ENCODE data around the gene PODXL2.
"Not testable (repeated sequence)": the region's sequence is repeated elsewhere in the genome, so short reads cannot be mapped to it uniquely, and the experiment has no call there.

Gene PODXL2

DNA sequence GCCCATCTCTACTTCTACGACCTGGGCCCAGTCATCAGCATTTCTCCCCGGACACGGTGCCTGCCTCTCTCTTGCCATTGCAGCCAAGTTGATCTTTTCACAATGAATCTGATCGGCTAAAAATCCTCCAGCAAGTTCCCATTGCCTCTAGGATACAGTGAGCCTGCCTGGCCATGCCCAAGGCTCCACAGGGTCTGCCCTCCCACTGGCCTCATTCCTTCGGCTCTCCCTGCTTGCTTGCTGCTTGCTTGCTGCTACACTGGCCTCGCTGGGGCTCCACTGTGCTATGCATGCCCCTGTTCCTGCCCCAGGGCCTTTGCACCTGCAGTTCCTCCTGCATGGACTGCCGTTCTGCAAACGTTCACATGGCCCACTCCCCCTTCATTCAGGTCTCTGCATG lies 45.8 kb downstream of the PODXL2 start:
- DNase-seq (ENCODE audit: low spot score) = no peak

DNA sequence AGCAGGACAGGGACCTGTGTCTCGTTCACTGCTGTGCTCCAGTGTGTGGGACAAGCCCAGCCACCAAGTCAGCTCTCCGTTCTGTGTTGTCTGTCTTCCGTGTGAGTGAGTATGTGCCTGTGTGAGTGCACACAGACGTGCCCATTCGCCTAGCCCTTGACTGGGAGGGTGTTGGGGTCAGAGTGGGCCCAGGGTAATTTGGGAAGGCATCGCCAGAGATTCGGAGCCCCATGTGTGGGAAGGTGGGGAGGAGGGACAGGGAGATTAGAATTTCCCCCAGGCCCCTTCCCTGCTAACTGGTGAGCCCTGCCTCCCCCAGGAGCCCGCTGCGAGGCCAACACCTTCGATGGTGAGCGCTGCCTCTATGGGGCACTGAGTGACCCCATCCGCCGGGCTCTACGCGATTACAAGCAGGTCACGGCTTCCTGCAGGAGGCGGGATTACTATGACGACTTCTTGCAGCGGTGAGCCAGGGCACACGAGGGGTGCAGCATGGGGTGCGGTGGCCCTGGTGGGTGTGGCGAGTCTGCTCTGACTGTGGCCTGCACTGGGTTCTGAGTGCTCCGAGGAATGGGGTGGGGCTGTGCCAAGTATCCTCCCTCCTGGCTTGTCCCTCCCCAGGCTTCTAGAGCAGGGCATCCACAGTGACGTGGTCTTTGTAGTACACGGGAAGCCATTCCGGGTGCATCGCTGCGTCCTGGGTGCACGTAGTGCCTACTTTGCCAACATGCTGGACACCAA lies 46.8 kb downstream of the PODXL2 start:
- no peak for DNase-seq (ENCODE audit: low spot score)

- DNase-seq (ENCODE audit: low spot score) = no peak
Measured at GRCh38 chr3:127676456-127676855, 47.5 kb downstream of the PODXL2 start.

- DNase-seq (ENCODE audit: low spot score) = no peak
Measured at GRCh38 chr3:127676921-127677351, 48.0 kb downstream of the PODXL2 start.

- no peak for DNase-seq (ENCODE audit: low spot score)
Measured at GRCh38 chr3:127677541-127678314, 48.7 kb downstream of the PODXL2 start.

- DNase-seq (ENCODE audit: low spot score) = no peak
Measured at GRCh38 chr3:127678315-127678599, 49.3 kb downstream of the PODXL2 start.

GRCh38 chr3:127678611-127679533 lies 49.9 kb downstream of the PODXL2 start:
- DNase-seq (ENCODE audit: low spot score) = no peak

- DNase-seq (ENCODE audit: low spot score) = no peak
Measured at GRCh38 chr3:127679534-127680145, 50.7 kb downstream of the PODXL2 start.

- DNase-seq (ENCODE audit: low spot score) = no peak
Measured at GRCh38 chr3:127680146-127680661, 51.2 kb downstream of the PODXL2 start.

- DNase-seq (ENCODE audit: low spot score) = no peak
Measured at GRCh38 chr3:127680798-127681221, 51.8 kb downstream of the PODXL2 start.

DNA sequence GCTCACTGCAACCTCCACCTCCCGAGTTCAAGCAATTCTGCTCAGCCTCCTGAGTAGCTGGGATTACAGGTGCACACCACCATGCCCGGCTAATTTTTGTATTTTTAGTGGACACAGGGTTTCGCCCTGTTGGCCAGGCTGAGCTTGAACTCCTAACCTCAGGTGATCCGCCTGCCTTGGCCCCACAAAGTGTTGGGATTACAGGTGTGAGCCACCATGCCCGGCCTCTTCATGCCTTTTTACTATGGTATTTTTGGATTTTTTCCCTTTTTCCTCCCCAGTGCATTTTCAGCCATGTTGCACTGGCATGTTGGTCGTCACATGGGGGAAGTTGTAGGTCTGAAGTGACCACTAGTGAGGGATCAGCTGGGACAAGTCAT lies 53.2 kb downstream of the PODXL2 start:
- not testable (repeated sequence) for DNase-seq (ENCODE audit: low spot score)

DNA sequence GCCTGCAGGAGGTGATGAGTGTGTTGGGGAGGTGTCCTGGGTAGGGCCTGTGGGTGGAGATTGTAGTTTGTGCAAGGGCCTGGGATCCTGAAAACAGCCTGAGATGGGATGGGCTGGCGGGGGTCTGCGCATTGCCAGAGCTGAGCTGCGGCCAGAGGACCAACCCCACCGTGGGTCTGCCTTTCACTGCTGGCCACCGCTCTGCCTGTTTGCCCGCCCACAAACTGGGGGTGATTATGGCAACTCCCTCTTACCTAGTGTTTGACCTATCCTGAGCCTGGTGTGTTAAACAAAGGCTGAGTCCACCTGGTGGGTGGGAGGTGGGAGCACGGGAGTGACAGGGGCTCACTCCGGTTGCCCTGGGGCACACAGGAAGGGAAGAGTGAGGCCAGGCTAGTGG lies 53.6 kb downstream of the PODXL2 start:
- DNase-seq (ENCODE audit: low spot score) = no peak

DNA sequence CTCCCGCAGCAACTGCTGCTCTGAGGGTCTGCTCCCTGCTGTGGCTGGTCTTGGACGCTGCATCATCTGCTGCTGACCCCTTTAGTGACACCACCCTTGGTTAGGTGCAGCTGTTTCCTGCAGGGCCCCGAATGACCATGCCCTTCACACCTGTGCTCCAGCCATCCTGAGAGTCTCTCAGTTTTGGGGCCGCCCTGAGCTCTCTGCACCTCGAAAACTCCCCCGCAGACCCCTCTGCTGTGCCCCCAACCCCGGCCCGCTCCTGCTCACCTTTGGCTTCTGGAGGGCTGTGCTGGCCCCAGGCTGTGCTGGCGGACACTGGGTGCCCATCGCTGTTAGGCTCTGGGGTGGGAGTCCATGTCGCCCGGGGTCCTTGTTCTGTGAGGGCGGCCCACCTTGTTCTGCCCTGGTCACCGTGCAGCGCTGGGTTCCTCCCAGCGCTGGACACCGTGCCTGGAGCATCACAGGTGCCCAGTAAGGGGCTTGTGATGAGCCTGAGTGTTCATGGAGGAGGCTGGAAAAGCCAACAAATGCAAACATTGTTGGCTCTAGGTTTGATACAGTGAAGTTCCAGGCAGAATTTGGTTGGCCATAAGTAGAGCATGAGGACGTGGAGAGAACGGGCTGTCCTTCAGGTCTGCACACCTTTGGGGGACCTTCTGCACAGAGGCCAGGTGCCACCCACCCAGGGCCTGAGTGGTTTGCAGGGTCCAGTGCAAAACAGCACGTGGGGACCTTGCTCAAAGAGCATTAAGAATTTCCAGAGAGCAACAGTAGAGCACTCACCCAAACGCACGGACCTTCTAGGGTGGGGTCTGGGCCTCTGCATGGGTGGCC lies 56.1 kb downstream of the PODXL2 start:
- no peak for DNase-seq (ENCODE audit: low spot score)

DNA sequence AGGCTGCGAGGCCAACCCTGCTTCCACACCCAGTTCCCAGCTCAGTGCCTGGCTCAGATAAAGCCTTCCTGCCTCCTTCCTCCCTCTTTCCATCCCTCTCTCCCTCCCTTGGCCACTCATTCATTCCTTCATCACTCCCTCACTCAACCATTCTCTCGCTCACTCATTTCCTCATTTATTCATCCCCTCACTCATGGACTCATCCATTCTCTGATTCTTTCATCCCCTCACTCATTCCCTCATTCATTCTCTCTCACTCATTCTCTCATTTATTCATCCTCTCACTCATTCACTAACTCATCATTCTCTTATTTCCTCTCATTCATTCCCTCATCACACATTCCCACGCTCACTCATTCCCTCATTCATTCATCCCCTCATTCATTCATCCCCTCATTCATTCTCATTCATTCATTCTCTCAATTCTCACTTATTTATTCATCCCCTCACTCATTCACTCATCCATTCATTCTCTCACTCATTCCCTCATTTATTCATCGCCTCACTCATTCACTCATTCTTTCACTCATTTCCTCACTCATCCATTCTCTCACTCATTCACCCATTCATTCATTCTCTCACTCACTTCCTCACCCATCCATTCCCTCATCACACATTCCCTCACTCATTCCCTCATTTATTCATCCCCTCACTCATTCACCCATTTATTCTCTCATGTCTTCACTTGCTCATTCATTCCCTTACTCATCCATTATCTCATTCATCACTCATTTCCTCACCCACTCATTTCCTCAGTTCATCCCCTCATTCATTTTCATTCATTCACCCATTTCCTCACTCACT lies 56.9 kb downstream of the PODXL2 start:
- DNase-seq (ENCODE audit: low spot score) = no peak

DNA sequence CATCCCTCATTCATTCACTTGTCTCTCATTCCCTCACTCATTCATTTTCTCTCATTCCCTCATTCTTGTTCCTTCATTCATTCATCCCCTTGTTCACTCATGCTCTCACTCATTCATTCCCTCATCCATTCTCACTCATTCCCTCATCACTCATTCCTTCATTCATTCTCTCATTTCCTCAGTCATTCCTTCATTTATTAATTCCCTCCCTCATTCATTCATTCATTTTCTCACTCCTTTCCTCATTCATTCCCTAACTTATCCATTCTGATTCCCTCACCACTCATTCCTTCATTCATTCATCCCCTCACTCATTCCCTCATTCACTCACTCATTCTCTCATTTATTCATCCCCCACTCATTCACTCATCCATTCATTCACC lies 57.5 kb downstream of the PODXL2 start:
- DNase-seq (ENCODE audit: low spot score) = no peak

- no peak for DNase-seq (ENCODE audit: low spot score)
Measured at GRCh38 chr3:127687228-127687737, 58.3 kb downstream of the PODXL2 start.

DNA sequence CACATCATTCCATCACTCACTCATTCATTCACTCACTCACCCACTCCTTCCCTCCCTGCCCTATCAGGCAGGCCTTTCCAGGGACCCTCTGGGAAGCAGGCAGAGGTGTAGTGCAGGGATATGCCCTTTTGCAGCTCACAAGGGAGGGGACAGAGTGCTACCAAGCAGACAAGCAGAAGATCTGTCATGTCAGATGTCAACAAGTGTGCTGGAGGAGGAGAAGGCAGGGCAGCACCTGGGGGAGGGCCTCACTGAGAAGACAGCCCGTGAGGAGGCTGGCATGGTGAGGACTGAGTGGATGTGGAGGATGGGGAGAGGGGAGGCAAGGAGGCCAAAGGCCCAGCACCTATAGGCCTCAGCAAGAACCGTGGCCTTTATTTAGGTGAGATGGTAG lies 59.0 kb downstream of the PODXL2 start:
- no peak for DNase-seq (ENCODE audit: low spot score)

DNA sequence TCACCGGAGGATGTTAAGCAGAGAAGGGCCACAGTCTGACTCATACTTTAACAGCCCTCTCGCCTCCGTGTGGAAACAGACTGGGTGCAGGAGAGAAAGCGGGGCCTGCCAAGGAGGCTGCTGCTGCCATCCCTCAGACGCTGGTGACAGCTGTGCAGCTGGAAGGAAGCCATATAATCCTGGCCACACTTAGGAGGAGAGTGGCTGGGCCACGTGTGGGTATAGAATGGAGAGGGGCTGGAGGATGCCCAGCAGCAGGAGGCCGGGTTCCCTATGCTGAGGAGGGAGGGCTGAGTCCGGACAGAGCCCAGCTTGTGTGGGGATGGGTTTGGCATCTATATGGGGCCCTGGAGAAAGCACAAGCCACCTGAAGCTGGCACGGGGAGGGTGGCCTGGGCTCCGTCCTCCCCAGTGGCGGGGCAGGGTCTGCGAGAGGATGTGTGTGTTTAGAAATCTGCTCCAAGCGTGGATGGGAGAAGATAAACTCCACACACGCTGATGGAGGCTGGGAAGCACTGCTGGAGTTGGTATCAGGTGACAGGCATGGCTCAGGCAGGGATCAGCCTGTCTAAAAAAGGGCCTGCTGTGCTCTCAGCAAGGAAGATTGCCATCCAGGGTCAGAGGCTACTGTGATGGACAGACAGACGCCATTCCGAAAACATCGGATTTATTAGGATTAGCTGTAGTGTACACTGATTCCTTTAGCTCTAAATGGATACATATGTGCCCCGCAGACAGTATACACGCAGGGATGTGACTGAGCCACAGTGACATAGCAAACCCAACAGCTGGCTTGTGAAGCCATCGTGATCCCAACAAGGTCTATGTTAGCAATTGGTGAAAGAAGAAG lies 59.7 kb downstream of the PODXL2 start:
- DNase-seq (ENCODE audit: low spot score) = no peak

DNA sequence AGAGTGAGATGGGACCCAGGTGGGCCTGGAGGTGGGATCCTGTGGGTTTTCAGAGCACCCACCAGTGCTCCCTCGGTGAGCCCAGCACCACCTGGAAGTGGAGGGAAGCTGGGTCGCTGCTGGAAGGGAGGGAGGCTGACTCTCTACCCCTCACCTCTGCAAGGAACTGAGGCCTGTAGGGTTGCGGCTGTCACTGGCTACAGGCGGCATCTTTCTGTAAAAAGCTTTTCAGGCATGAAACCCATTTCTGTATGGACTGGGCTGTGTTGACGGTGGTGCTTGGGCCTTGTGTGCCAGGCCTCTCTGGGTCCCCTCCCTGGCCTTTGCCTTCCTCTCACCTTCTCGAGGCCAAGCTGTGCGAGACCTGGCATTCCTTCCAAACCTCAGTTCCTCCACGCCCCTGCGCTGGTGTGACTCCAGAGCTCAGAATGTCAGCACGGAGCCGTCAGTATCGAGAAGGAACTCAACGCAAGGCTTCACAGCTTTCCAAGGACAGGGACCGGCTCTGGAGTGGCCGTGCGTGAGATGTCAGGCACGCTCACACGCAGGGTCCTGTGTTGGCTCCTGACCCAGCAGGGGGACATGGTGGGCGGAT lies 60.4 kb downstream of the PODXL2 start:
- no peak for DNase-seq (ENCODE audit: low spot score)
